ENCODE data around the gene KRT28.

- no peak for TF ChIP-seq CTCF (IDR thresholded peaks at IDR 0.05)
- TF ChIP-seq SIN3A (IDR thresholded peaks at IDR 0.05; ENCODE audit: borderline replicate concordance, insufficient read depth, low read depth, low read length): no peak
- TF ChIP-seq POLR2AphosphoS5 (IDR thresholded peaks at IDR 0.05; ENCODE audit: low read depth, low read length): no peak
- no peak for TF ChIP-seq REST (IDR thresholded peaks at IDR 0.05; ENCODE audit: insufficient read depth in 1 of 2, low read depth in 2 of 2, low read length in 1 of 2)
- TF ChIP-seq TCF7L2 (IDR thresholded peaks at IDR 0.05; ENCODE audit: low read depth, low read length): no peak
Observed at GRCh38 chr17:40818343-40818732, 18.6 kb upstream of the KRT28 start.

Measured in Panc1 (cell line).